Measurements from ENCODE around the gene ZNF521. TPM values are rescaled to one million over a fixed set of nuclear protein-coding genes. Genes with fewer than 3 reads are reported as not detected.

The ZNF521 gene
- total RNA-seq, result 169 TPM

DNA sequence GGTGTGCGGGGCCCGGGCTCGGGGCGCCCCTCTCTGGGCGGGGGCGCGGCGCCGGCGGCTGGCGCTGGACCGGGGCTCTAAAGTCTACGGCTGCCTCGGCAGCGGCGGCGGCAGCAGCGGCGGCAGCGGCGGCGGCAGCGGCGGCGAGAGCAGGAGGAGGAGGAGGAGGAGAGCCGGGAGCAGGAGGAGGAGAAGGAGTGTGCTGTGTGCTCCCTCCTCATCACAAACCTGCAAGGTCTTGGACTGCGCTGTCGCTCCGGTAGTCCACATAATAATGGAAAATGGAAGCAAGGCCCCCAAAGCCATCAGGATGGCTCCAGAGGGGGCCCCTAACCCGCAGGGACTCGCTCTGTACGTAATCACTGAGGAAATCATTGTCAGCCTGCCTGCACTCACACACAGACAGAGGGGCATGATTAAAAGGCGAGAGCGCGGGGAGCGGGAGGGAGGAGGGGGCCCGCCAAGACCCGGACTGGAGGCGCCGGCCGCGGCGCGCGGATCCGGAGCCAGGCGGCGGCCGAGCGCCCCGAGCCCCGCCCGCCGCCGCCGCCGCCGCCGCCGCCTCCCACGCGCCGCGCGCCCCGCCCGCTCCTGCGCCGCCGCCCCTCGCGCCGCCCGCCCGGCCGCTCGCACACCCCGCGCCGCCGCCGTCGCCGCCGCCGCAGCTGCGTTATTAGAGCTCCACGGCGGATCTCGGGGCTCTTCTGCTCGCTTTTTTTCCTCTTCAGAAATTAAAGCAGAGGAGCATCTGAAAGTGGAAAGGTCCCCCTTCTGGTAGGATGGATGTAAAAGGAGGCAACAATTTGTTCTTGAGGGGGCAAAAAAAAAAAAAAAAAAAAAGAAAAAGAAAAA lies at the start of gene ZNF521:
TSS of gene ZNF521 (minus strand) at position 390 of the 852 bp plus-strand sequence. CDS start 1,220 bp downstream, outside the sequence.
- DNase-seq (ENCODE audit: low read depth in 2 of 3, low spot score in 2 of 3), result peak in 2 of 3 donors; percentile 93 to 97

DNA sequence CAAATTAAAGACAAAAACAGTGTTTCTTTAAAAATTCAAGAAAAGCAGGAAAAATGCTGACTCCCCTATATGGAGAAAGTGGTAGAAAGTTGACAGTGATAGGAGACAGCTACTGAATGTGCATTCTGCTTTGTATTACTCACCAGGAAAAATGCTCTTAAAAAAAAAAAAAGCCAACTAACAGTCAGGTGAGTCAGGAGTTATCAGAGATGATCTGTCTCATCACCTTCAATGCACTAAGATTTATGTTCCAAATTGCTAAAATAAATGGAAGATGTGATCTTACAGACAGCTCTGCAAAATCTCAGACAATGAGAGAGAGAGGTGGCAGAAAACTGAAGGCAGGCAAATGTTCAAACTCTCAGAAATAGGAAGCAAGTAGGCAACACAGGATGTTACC lies 47.6 kb upstream of the ZNF521 start:
- DNase-seq (ENCODE audit: low read depth in 2 of 3, low spot score in 2 of 3), result no peak

DNA sequence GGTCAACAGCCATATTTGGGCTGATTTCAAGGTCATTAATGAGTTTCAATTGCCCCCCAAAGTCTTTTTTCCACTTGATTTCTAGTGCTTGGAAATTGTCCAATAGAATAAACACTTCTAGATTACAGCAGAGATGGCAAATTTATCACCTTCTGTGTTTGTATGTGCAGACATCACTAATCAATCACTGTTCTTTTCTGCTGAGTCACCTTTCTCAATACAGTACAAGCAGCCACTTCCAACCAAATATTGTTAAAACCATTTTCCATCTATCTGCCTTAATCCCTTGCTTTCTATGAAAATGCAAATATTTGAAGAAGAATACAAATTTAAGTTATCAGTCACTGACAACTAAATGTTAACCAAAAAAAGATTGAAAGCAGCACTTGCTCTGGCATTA lies 40.2 kb upstream of the ZNF521 start:
- no peak for DNase-seq (ENCODE audit: low read depth in 2 of 3, low spot score in 2 of 3)

DNA sequence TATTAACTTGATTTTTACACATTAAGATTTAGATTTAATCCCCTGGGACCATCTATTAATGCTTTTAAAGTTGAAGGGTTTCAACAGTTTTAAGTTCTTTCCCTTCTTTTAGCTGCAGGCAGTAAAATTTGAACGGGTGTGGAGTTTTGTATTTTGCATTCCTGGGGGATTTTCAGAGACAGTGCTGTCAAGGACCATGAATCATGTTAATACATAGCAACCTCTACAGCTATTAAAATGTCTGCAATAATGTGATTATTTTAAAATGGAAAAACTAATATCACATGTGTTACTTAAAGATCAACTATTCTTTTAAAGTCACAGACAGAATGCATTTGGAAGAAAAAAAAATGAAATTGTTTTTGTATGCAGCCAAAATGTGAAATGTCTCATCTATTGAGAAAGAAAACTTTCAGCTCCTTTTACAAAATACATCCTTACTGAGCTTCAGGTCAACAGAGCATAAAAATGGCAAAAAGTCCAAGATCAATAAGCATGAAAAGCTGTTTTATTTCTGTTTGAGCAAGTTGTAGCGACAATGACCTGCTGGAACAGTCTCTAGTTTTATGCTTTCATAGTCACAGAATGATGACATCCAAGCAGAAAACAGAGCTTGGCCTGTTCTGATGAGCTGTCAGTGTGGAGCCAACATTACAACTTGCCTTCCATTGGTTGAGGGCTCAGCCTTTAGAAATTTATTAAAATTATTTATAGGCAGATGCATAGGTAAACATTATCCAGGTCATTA lies 21.6 kb upstream of the ZNF521 start:
- no peak for DNase-seq (ENCODE audit: low read depth in 2 of 3, low spot score in 2 of 3)

DNA sequence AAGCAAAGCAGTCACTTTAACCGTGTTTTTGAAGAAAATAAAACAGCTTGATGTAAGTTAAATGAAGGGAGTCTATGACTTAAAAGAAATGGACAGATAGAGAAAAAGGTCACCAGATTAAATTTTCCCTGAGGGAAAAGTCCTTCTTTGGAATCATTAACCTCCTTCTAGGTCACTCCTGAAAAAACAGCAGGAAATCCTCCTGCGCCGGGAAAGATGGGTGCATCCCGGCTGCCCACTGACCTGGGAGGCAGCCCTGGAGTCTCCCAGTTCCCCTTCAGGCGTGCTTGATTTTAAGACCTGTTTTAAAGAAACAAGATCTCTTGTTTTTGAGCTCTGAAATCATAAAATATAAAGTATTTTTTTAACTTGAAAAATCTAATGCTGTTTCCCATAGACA lies 18.4 kb upstream of the ZNF521 start:
- DNase-seq (ENCODE audit: low read depth in 2 of 3, low spot score in 2 of 3), result no peak

DNA sequence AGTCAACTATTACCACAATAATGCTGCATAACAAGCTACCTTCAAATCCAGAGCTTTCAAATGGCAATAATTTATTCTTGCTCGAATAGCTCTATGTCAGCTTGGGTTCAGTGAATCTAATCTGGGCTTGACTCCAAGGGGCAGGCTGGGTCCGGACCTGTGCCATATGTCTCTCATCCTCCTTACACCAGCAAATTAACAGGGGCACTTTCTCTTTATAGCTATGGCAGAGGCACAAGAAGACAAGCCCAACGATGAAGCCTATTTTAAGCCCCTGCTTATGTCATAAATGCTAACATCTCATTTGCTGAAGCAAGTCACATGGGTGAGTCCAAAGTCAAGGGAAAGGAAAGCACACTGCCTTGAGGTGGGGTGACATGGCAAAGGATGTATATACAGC lies 13.3 kb upstream of the ZNF521 start:
- no peak for DNase-seq (ENCODE audit: low read depth in 2 of 3, low spot score in 2 of 3)

DNA sequence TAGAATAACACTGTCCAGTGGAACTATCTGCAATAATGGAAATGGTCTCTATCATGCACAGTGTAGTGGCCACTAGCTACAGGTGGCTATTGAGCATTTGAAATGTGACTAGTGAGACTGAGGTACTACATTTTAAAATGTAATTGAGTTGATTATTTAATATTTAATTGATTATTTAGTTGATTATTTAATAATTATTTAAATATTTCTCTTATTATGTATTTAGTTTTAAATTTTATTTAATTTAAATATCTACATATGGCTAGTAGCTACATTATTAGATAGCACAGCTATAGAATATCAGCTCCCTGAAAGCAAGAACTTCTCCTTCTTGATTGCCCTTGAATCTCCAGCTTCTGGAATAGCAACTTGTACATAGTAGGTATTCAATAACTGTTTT lies 12.8 kb upstream of the ZNF521 start:
- no peak for DNase-seq (ENCODE audit: low read depth in 2 of 3, low spot score in 2 of 3)

DNA sequence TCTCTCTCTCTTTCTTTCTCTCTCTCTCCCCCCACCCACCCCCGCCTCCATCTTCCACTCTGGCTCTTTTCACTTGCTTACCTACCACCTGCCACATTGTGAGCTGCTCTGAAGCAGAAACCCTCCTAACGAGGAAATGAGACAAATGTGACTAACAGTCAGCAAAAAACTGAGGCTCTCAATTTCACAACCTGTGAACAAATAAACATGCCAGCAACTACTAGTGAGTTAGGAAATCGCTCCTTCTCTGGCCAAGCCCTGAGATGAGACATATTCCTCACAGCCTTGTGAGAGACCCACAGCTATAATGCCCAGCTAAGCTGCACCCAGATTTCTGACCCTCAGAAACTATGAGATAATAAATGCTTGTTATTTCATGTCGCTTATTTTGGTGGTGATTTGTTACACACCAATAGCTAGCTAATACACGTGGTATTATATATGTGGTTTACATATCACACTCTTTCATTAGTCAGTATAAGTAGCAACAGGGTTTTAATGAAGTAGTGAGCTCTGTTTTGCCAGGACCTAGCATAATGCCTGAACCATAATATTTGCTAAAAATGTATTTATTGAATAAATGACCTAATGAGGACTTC lies 8.4 kb upstream of the ZNF521 start:
- DNase-seq (ENCODE audit: low read depth in 2 of 3, low spot score in 2 of 3), result no peak

DNA sequence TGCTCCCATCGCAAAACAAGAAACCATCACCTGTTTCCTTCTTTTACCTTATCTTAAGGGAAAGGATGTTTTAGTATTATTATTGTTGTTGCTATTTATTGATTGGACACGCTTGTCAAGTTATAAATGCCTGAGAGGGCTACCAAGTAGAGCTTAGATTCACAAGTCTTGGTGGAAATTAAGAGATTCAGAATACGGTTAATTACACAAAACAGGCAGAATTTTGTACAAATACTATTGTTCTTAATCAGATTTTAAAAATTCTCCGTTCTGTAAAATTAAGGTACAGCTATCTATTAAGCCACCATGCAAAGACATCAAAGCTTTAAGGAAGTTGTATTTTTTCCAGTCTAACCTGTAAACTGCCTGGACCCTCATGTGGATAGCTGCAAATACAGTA lies 1.1 kb upstream of the ZNF521 start:
- DNase-seq (ENCODE audit: low read depth in 2 of 3, low spot score in 2 of 3), result no peak

DNA sequence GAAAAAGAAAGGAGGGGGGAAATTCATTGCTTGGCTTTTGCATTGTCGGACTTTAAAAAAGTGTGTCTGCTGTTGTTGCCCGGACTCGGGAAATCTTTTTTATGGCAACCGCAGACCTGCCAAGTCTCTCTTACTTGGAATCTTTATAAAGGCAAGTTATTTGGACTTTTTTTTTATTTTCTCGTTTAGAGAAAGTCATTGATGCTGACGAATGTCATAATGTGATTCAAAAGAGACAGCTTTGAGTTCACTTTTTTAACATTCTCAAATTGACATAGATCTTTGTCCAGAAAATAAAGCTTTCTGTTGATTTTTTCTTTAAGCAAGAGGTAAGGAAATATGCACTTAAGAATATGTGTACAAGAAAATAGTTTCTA lies 651 bp upstream of the ZNF521 start:
- no peak for DNase-seq (ENCODE audit: low read depth in 2 of 3, low spot score in 2 of 3)

DNA sequence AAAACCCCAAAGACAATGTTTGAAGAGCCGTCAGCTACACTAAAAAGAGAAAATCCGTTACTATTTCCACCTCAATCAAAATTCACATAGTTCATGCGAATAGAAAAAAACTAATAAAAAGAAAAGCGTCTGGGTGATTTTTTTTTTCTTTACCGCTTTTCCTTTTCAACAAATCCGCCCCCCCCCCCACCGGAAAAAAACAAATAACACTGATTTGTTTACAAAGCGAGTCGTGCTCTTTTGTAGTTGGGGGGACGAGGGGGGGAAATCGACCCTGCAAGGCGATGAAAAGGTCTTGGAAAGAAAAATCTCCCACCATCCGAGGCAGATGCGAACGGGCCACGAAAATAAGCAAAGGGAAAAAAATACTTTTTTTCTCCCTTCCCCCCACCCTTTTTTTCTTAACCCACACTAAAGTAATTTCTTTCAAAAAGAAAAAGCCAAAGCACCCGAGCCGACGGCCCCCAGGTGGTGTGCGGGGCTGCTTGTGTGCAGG lies 638 bp downstream of the ZNF521 start:
- DNase-seq (ENCODE audit: low read depth in 2 of 3, low spot score in 2 of 3), result peak in 1 of 3 donors; percentile 54

DNA sequence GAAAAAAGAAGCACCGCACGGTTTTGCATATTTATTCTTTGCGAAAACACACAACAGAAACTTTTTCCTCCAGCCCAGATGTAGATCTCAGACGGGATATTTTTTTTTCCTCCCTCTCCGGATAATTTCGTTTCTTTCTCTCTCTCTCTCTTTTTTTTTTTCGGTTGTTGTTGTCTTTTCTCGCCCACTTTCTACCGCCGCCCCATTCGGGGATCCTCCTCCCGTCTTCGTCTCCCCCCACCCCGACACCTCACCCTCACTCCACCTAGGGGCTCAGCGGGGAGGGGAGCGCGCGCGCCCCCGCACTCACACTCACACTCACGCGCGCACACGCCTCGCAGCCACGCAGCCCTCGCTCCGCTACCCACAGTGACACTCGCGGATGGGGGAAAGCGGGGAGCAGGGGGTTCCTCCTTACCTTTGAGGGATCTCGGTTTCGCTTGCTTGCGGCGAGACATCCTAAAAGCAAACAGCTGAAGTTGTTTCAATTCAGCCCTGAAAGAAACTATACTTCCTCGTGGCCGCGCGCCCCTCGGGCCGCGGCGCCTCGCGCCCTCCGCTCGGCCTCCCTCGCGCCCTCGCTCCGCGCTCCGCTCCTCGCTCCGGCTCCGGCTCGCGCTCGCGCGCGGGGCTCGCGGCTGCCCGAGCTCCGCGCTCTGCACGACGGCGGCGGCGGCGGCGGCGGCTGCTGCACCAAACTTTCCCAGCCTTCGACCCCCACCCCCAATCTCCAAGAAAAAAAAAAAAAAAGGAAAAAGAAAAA lies 1.3 kb downstream of the ZNF521 start:
- DNase-seq (ENCODE audit: low read depth in 2 of 3, low spot score in 2 of 3), result peak in 2 of 3 donors; percentile 83 to 89

DNA sequence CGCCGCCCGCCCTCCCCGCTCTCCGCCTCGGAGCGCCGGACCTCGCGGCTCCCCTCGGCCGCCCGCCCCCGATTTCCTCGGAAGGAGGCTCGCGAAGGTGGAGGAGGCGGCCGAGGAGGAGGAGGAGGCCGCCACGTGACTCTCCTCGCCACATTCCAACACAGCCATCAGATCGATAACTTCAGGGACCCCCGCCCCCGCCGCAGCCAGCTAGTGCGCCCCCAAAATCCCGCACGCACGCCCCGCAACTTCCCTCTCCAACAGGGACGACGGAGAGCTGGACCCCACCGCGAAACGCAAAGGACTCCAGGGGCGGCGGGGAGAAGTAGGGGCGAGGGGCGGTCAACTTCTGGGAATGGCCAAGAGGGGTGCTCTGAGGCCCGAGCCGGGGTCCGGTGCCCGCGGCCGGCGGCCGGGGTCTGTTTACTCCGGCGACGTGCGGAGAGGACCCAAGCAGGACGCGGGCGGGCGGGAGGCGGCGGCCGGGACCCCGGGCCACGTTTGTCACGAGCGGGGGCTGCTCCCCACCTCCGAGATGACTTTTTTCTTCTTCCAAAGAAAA lies 2.0 kb downstream of the ZNF521 start:
- DNase-seq (ENCODE audit: low read depth in 2 of 3, low spot score in 2 of 3), result peak in 1 of 3 donors; percentile 32

DNA sequence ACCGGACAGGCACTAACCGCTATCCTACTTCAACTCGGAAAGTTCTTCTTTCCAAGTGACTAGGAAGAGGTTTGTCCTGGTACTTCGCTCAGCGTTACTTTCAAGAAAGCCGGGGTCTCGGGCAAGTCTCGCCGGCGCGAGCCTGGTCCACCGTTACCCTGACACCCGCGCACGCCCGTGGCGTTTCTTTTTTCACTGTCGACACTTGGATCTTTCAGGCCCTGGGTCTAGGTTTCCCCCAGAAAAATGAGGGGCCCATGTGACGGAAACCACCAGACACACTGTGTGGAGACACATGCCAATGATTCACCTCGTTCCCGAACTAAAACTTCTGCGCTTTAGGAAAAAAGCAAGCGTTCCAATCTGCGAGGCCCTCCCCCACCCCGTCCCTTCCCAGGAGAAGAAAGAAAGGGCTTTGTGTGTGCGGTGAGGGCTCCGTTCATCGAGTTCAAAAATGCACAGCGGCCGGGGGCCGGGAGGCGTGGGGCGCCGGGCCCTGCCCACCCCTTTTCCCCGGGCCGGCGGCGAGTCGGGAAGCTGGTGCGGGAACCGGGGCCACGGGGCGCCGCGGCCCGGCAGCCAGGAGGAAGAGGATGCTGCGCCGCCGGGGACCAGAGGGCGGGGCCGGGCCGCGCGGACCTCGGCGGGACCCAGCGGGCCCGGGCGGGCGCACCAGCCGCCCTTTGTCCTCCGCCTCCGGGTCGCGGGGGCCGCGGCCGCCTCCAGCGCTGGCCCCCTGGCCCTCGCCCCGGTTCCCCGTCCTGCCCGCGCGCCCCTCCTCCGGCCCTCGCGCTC lies 2.6 kb downstream of the ZNF521 start:
- peak in 2 of 3 donors; percentile 52 to 63 for DNase-seq (ENCODE audit: low read depth in 2 of 3, low spot score in 2 of 3)

DNA sequence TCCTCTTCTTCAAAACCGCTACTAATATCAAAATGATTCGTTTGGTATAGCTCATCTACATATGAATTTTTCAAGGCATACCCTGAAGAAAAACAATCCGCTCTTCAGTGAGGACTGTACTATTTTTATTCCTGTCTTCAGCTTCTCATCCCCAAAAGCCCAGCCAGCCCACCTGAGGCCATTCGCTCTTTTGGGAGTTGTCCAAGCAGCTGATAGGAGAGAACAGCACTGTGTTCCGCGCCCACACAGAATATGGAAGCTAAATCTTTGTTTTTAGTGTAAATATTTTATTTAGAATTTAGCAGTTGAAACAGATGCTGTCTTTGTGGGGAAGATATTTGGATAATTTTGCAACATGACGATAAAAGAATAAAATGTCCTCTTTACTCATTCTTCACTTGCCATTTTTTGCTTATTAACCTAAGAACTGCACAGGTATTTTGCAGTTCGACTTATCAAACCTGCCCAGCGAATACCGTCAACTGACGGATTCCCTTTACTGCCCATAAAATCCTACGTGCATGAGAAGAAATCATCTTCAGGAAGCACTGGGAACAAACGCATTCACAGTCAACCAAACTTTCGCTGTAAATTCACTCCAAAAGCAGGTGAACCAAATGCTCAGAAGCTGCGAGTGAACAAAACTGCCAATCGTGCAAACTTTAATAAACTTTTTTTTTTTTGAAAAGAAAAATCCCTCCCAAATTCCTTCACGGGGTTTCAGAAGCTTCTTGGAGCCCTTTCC lies 3.4 kb downstream of the ZNF521 start:
- DNase-seq (ENCODE audit: low read depth in 2 of 3, low spot score in 2 of 3), result no peak

DNA sequence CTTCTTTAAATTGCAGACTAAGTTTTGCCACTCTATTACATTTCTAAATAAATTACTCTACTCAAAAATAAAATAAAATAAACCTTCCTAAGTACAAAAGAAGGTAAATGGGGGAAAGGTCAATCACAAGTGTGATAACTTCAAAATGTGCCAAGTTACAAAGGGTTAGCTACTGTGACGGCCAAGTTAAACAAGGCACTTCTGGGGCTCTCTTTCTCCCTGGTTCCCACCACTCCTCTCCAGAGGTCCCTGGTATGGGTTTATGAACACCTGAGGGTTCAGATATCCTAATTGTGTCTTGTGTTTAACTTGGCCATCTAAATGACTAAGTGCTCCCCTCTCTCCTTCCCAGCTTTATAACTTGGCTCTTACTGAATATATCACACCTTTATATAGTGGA lies 5.4 kb downstream of the ZNF521 start:
- no peak for DNase-seq (ENCODE audit: low read depth in 2 of 3, low spot score in 2 of 3)

DNA sequence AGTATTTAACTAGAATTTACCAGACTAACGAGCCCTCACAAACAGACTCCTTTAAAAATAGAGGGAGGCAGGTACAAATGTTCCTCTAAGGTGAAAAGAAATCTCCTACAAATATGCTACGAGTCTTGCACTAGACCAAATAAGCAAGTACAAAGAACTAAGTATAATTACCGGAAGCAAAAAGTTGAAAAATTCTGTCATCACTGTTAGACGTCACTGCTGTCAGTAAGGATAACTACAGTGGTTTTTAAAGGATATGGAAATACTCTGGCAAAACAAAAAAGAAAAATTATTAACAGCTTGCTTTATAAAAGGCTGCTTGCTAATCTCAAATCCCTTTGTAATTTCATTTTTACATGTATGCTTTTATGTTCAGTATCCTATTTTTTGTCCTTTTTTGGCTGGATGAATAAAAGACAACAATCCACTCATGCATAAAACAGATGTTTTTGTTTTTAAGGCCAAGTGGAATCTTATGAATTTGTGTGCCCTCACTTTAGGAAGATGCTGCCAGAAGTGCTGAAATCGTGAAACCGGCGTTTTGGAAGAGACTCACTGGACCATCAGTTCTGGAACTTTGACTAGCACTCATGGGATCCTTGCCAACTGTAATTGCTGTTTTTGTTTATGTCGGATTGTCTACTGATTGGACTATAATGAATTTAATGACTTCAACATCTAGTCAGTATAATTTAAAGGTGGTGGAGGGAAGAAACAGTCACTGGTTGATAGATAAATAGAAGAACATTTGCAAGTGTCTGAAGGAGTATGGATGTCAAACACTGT lies 6.7 kb downstream of the ZNF521 start:
- DNase-seq (ENCODE audit: low read depth in 2 of 3, low spot score in 2 of 3), result no peak

DNA sequence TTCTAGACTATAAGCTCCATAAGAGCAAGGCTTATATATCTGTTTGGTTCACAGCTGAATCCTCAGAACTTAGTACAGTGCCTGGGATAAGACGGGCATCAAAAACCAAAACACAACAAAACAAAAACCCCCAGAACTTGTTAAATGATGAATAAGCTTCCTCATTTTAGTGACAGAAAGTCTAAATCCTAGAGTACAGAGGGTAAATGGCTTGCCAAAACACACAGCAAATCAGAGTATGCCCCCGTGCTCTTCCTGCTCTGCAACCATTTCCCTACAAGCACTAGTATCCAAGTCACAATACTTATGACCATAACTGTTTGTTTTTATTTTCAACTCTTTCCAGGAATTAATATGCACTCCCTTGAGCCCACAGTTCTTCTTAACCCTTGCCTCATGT lies 10.1 kb downstream of the ZNF521 start:
- peak in 1 of 3 donors; percentile 33 for DNase-seq (ENCODE audit: low read depth in 2 of 3, low spot score in 2 of 3)

All from hematopoietic multipotent progenitor cell (in vitro differentiated cells).